ENCODE measurements around the gene BTBD9. TPM values are rescaled to one million over a fixed set of nuclear protein-coding genes. Genes with fewer than 3 reads are reported as not detected.

Gene BTBD9
- total and polyA plus RNA-seq, 2 donors (not counting 1 experiment from before 2014, with no cell fraction given), result 4.1 to 48.9 TPM

GRCh38 chr6:38477680-38478260 lies 162.0 kb downstream of the BTBD9 start:
- H3K4me3 Mint-ChIP-seq, result no peak overlapping the region

More at GRCh38 chr6:38477680-38478260, 162.0 kb downstream of the BTBD9 start:
- CTCF ChIA-PET, result interaction anchor here (0.7 to 1.4 kb wide), 2 partner anchors 16 kb away, joined by 3 to 6 read pairs; no protein-coding TSS in a partner anchor
- POLR2A ChIA-PET, result no interaction called here
- Histone ChIP-seq H3K27ac (ENCODE audit: low read length in 2 of 2) (no peak overlapping the region), H2AFZ (ENCODE audit: insufficient read depth, low read depth, low read length, poor library complexity, severe bottlenecking) (no peak overlapping the region), H3K4me1 (ENCODE audit: control insufficient read depth in 2 of 2, insufficient read depth in 2 of 2, low read length in 2 of 2) (peaks cover 4 to 7% of the 10 kb centered on the region in 2 donors), H3K4me2 (replicated peaks; ENCODE audit: low read depth, low read length, poor library complexity, severe bottlenecking) (no peak overlapping the region), H4K20me1 (ENCODE audit: control insufficient read depth, insufficient read depth, low read length, poor library complexity, severe bottlenecking) (peaks cover 8% of the 10 kb centered on the region), H3K9ac (ENCODE audit: low read length) (no peak overlapping the region), H3K9me3 (ENCODE audit: control extremely low read depth in 1 of 3, control insufficient read depth in 2 of 3, insufficient read depth in 1 of 3, low read length in 2 of 3) (no peaks in the 10 kb centered on the region), H3K79me2 (ENCODE audit: control insufficient read depth, insufficient read depth, low read length) (peaks cover 6% of the 10 kb centered on the region), H3K4me3 (ENCODE audit: control extremely low read depth in 1 of 5, extremely low read depth in 1 of 5, insufficient read depth in 1 of 5, low read depth in 2 of 5, low read length in 4 of 5) (no peak overlapping the region), H3K36me3 (replicated peaks in 1 of 2; ENCODE audit: control extremely low read depth in 1 of 2, control insufficient read depth in 1 of 2, extremely low read depth in 1 of 2, insufficient read depth in 2 of 2, low read length in 1 of 2) (no peaks in the 10 kb centered on the region), H3K27me3 (replicated peaks in 1 of 4; ENCODE audit: control extremely low read depth in 1 of 4, control insufficient read depth in 3 of 4, insufficient read depth in 4 of 4, low read length in 3 of 4) (no peaks in the 10 kb centered on the region)
- no peaks in the 10 kb centered on the region for H3K4me1 Mint-ChIP-seq
- intact Hi-C loops (cut with micrococcal nuclease), result loop anchor here (10.0 kb wide), 1 partner anchor 73 kb away; no protein-coding TSS in a partner anchor
- 90% methylated on average over 2 of the region's 9 CpGs for WGBS (ENCODE audit: insufficient coverage)
- H3K9me3 Mint-ChIP-seq (ENCODE audit: insufficient read depth), result no peaks in the 10 kb centered on the region
- H3K27me3 Mint-ChIP-seq, result no peaks in the 10 kb centered on the region
- TF ChIP-seq CTCF (IDR thresholded peaks at IDR 0.05) (no peak), EZH2 (IDR thresholded peaks at IDR 0.05; ENCODE audit: borderline replicate concordance, insufficient read depth, low read depth, low read length, poor library complexity, severe bottlenecking) (no peak)
- no peak for DNase-seq
- H3K27ac Mint-ChIP-seq, result no peak overlapping the region
- ATAC-seq (ENCODE audit: low read depth), result no peak

Data from B cell (primary cell).